ENCODE data around the gene SGK1.

Gene SGK1

DNA sequence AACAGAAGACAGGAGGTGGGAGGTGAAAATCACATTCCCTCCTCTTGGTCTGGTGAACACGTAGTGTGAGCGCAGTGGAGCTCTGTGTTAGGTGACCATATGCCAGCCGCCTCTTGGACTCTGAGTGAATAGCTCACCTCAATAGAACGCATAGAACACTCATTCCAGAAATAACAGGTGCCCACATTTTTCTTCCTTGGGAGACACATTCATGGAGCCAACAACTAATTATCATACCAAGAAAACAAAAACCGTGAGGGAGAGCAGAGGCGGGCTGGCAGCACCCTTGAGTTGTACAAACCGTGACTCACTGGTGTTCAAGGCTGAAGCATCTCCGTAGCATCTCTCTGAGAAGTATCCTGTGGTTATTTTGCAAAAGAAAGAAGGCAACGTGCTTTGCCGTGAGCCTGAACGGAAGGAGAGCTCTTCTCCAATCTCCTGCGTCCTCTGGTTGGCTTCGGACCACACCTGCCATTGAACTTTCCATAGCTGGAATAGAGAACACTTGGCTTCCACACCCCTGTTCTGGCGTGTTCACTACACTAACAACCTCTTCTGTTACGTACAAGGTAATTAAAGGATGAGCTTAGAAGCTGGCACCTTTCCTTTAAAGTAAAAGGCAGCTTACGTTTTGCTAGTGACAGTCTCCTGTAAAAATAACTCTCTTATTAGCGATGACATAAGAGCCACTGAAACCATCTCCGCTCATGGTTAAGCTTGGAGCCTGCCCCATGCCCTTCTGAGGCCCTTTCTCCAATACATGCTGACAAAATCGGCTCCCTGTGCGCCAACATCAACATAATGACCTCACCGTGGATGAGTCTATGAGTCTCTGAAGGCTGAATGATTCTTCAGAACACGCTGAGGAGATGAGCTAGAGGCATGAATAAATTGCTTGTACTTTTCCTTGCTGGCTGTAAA, 30.2 kb upstream of the SGK1 start:
- no peak overlapping the region for H3K4me3 ChIP-seq (ENCODE audit: low read length)
- H3K36me3 ChIP-seq (ENCODE audit: control insufficient read depth, low read length): no peaks in the 10 kb centered on the region
- no peaks in the 10 kb centered on the region for H3F3A ChIP-seq (ENCODE audit: control insufficient read depth, insufficient read depth)
- H3K4me1 ChIP-seq (ENCODE audit: control insufficient read depth, low read length): no peaks in the 10 kb centered on the region
- H3K9me3 ChIP-seq (ENCODE audit: control insufficient read depth, insufficient read depth, low read length): no peaks in the 10 kb centered on the region
- no peaks in the 10 kb centered on the region for H4K20me1 ChIP-seq (ENCODE audit: control insufficient read depth, insufficient read depth, low read depth, low read length)
- no peaks in the 10 kb centered on the region for H3K27me3 ChIP-seq (ENCODE audit: control insufficient read depth, low read length)
- no peak overlapping the region for H3K4me2 ChIP-seq (ENCODE audit: low read length)
- H3K79me2 ChIP-seq (ENCODE audit: control insufficient read depth, low read length): no peaks in the 10 kb centered on the region
- no peak for TF ChIP-seq EZH2phosphoT487 (IDR thresholded peaks at IDR 0.05; ENCODE audit: borderline replicate concordance, low read length)
- no peak overlapping the region for H3K27ac ChIP-seq (ENCODE audit: low read depth, low read length)
- H3K9me2 ChIP-seq (replicated peaks; ENCODE audit: control insufficient read depth, low read length): no peaks in the 10 kb centered on the region

DNA sequence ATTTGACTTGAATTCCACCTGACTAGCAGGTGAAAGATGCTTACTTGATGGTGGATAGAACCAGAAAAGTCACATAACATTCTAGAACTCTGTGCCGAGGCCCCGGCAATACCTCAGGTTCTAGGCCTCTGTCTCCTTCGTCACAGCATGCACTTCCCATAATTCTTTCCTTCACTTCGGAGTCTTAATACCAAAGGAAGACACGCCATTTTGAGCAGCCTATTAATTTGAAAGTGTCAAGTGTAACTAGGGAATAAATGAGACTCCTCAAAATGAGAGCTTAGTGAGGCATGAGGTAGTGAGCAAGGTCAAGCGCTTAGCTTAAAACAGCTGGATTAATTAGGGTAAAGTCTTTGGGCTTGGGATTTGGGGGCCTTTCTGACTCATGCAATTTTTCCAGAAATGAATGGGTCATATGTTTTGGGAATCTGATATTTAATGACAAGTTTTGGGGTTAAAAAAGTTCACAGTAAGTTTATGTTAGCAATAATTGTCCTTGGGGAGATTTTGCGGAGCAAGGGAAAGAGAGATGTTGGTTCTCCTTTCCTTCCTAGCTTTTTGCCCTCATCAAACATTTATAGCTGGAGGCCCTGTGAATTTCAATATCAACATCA, 29.1 kb upstream of the SGK1 start:
- TF ChIP-seq EZH2phosphoT487 (IDR thresholded peaks at IDR 0.05; ENCODE audit: borderline replicate concordance, low read length) (no peak), CTCF (IDR thresholded peaks at IDR 0.05; ENCODE audit: low read depth, low read length, poor library complexity, severe bottlenecking) (no peak)
- no peaks in the 10 kb centered on the region for H3K4me1 ChIP-seq (ENCODE audit: control insufficient read depth, low read length)
- no peaks in the 10 kb centered on the region for H3K79me2 ChIP-seq (ENCODE audit: control insufficient read depth, low read length)
- H3K4me2 ChIP-seq (ENCODE audit: low read length): no peak overlapping the region
- H3F3A ChIP-seq (ENCODE audit: control insufficient read depth, insufficient read depth): no peaks in the 10 kb centered on the region
- no peak overlapping the region for H3K27ac ChIP-seq (ENCODE audit: low read depth, low read length)
- no peaks in the 10 kb centered on the region for H3K27me3 ChIP-seq (ENCODE audit: control insufficient read depth, low read length)
- H3K9me2 ChIP-seq (replicated peaks; ENCODE audit: control insufficient read depth, low read length): no peaks in the 10 kb centered on the region
- no peaks in the 10 kb centered on the region for H3K9me3 ChIP-seq (ENCODE audit: control insufficient read depth, insufficient read depth, low read length)
- no peak overlapping the region for H3K4me3 ChIP-seq (ENCODE audit: low read length)
- H3K36me3 ChIP-seq (ENCODE audit: control insufficient read depth, low read length): no peaks in the 10 kb centered on the region
- no peaks in the 10 kb centered on the region for H4K20me1 ChIP-seq (ENCODE audit: control insufficient read depth, insufficient read depth, low read depth, low read length)

DNA sequence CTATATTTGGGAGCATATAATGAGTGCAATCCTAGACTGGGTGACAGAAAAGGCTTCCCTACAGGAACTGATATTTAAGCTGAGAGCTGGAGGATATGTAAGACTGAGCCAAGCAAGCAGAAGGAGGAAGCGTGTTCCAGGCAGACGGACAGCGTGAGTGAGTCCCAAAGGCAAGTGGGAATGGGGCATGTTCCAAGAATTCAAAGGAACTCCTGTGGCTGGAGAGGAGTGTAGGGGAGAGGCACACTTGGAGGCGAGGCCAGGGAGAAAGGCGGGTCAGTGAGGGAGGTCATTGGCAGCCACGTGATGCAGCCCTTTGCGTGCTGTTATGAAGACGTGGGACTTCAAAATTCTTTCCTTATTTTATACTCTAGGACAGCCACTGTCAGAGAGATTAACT, 27.9 kb upstream of the SGK1 start:
- H3K79me2 ChIP-seq (ENCODE audit: control insufficient read depth, low read length): no peaks in the 10 kb centered on the region
- no peak overlapping the region for H3K4me3 ChIP-seq (ENCODE audit: low read length)
- H3K4me1 ChIP-seq (ENCODE audit: control insufficient read depth, low read length): no peaks in the 10 kb centered on the region
- no peaks in the 10 kb centered on the region for H3K9me2 ChIP-seq (replicated peaks; ENCODE audit: control insufficient read depth, low read length)
- H3K9me3 ChIP-seq (ENCODE audit: control insufficient read depth, insufficient read depth, low read length): no peaks in the 10 kb centered on the region
- H4K20me1 ChIP-seq (ENCODE audit: control insufficient read depth, insufficient read depth, low read depth, low read length): no peaks in the 10 kb centered on the region
- H3F3A ChIP-seq (ENCODE audit: control insufficient read depth, insufficient read depth): no peaks in the 10 kb centered on the region
- H3K4me2 ChIP-seq (ENCODE audit: low read length): no peak overlapping the region
- H3K27me3 ChIP-seq (ENCODE audit: control insufficient read depth, low read length): no peaks in the 10 kb centered on the region
- no peaks in the 10 kb centered on the region for H3K36me3 ChIP-seq (ENCODE audit: control insufficient read depth, low read length)
- TF ChIP-seq CTCF (IDR thresholded peaks at IDR 0.05; ENCODE audit: low read depth, low read length, poor library complexity, severe bottlenecking) (no peak), EZH2phosphoT487 (IDR thresholded peaks at IDR 0.05; ENCODE audit: borderline replicate concordance, low read length) (no peak)
- no peak overlapping the region for H3K27ac ChIP-seq (ENCODE audit: low read depth, low read length)

DNA sequence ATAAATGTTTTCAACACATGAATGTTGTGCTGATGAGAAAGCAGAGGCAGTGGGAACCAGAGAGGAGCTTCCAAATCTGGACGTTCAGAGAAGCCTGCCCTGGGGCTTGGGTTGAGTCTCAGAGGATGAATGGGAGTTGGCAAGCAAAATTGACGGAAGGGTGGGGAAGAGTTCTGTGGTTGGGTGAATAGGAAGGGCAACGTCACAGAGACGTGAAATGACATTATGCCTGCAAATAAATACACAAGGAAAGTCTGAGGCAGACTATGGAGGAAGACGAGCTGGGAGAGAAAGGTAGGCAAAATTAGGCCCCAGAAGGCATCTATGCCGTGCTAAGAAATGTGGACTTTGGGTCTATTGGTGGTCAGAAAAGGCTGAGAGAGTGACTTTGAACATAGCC, 25.2 kb upstream of the SGK1 start:
- H3K4me2 ChIP-seq (ENCODE audit: low read length): no peak overlapping the region
- no peak overlapping the region for H3K4me3 ChIP-seq (ENCODE audit: low read length)

More for the DNA sequence above, 25.2 kb upstream of the SGK1 start:
- H3F3A ChIP-seq (ENCODE audit: control insufficient read depth, insufficient read depth): no peaks in the 10 kb centered on the region
- H3K27me3 ChIP-seq (ENCODE audit: control insufficient read depth, low read length): no peaks in the 10 kb centered on the region
- H4K20me1 ChIP-seq (ENCODE audit: control insufficient read depth, insufficient read depth, low read depth, low read length): no peaks in the 10 kb centered on the region
- TF ChIP-seq CTCF (IDR thresholded peaks at IDR 0.05; ENCODE audit: low read depth, low read length, poor library complexity, severe bottlenecking): no peak
- H3K79me2 ChIP-seq (ENCODE audit: control insufficient read depth, low read length): no peaks in the 10 kb centered on the region
- H3K9me3 ChIP-seq (ENCODE audit: control insufficient read depth, insufficient read depth, low read length): no peaks in the 10 kb centered on the region
- H3K27ac ChIP-seq (ENCODE audit: low read depth, low read length): no peak overlapping the region
- H3K4me1 ChIP-seq (ENCODE audit: control insufficient read depth, low read length): no peaks in the 10 kb centered on the region
- no peaks in the 10 kb centered on the region for H3K9me2 ChIP-seq (replicated peaks; ENCODE audit: control insufficient read depth, low read length)
- no peaks in the 10 kb centered on the region for H3K36me3 ChIP-seq (ENCODE audit: control insufficient read depth, low read length)

Data from DOHH2 (cell line).